CD1c-positive myeloid dendritic cell (primary cell): ENCODE data around the gene SEC61A2.
"Not testable (repeated sequence)": the region's sequence is repeated elsewhere in the genome, so short reads cannot be mapped to it uniquely, and the experiment has no call there.

Source experiments
- DNase-seq: peaks from one replicate; pipeline ENCODE4 v3.0.0-alpha.2; 2016; ENCODE audit errors: extremely low spot score

SEC61A2 gene

GRCh38 chr10:12129222-12130111, at the start of gene SEC61A2:
Gene SEC61A2, plus strand, starts transcription at chr10:12129677. Its CDS starts 111 bp downstream, at chr10:12129788.
- peak; percentile 99 for DNase-seq

GRCh38 chr10:12081470-12081869, 48.0 kb upstream of the SEC61A2 start:
- no peak for DNase-seq

- no peak for DNase-seq
Observed at GRCh38 chr10:12081879-12082557, 47.5 kb upstream of the SEC61A2 start.

- DNase-seq: no peak
Observed at GRCh38 chr10:12088919-12089318, 40.6 kb upstream of the SEC61A2 start.

GRCh38 chr10:12091421-12091820, 38.1 kb upstream of the SEC61A2 start:
- peak; percentile 67 for DNase-seq

- DNase-seq: not testable (repeated sequence)
Observed at GRCh38 chr10:12097361-12097760, 32.1 kb upstream of the SEC61A2 start.

GRCh38 chr10:12097791-12098190, 31.7 kb upstream of the SEC61A2 start:
- DNase-seq: no peak

- peak; percentile 66 for DNase-seq
Observed at GRCh38 chr10:12098966-12099365, 30.5 kb upstream of the SEC61A2 start.

- DNase-seq: peak; percentile 38
Observed at GRCh38 chr10:12103802-12104201, 25.7 kb upstream of the SEC61A2 start.

GRCh38 chr10:12107781-12108180, 21.7 kb upstream of the SEC61A2 start:
- no peak for DNase-seq

GRCh38 chr10:12109286-12109685, 20.2 kb upstream of the SEC61A2 start:
- DNase-seq: no peak

- no peak for DNase-seq
Observed at GRCh38 chr10:12111528-12111927, 17.9 kb upstream of the SEC61A2 start.

GRCh38 chr10:12113627-12114026, 15.8 kb upstream of the SEC61A2 start:
- no peak for DNase-seq

- no peak for DNase-seq
Observed at GRCh38 chr10:12121673-12122072, 7.8 kb upstream of the SEC61A2 start.

GRCh38 chr10:12130237-12130872, 878 bp downstream of the SEC61A2 start:
- DNase-seq: peak; percentile 30

- DNase-seq: no peak
Observed at GRCh38 chr10:12135631-12136030, 6.2 kb downstream of the SEC61A2 start.

GRCh38 chr10:12140038-12140437, 10.6 kb downstream of the SEC61A2 start:
- no peak for DNase-seq

GRCh38 chr10:12144538-12144937, 15.1 kb downstream of the SEC61A2 start:
- no peak for DNase-seq

GRCh38 chr10:12150163-12150562, 20.7 kb downstream of the SEC61A2 start:
- no peak for DNase-seq

GRCh38 chr10:12154516-12154915, 25.0 kb downstream of the SEC61A2 start:
- no peak for DNase-seq

GRCh38 chr10:12156367-12157123, 27.1 kb downstream of the SEC61A2 start:
- DNase-seq: no peak

- peak; percentile 84 for DNase-seq
Observed at GRCh38 chr10:12158111-12158510, 28.6 kb downstream of the SEC61A2 start.
